BLaER1 treated with 17β-estradiol and CSF1 and Interleukin-3, amounts not matched to agents 10 nM and 100 nM (cell line): ENCODE data around the gene KAT7.
A peak's percentile ranks its signal among the peaks of the same experiment; 100 is the strongest.
"Not testable (repeated sequence)": the region's sequence is repeated elsewhere in the genome, so short reads cannot be mapped to it uniquely, and the experiment has no call there.

Experiments
- H3K27ac ChIP-seq, 11 experiments: shearing (Covaris generic); formaldehyde crosslinking; 2 replicates each; pipeline ENCODE4 v1.8.1; 2022
- H3K27me3 ChIP-seq, 11 experiments: shearing (Covaris generic); formaldehyde crosslinking; 2 replicates each; pipeline ENCODE4 v1.8.1; 2022
- H3K36me3 ChIP-seq, 11 experiments: shearing (Covaris generic); formaldehyde crosslinking; 2 replicates each; pipeline ENCODE4 v1.8.1; 2022
- H3K4me1 ChIP-seq, 10 experiments: shearing (Covaris generic); formaldehyde crosslinking; 2 replicates each; pipeline ENCODE4 v1.8.1; 2022
- H3K4me2 ChIP-seq, 11 experiments: shearing (Covaris generic); formaldehyde crosslinking; 2 replicates each; pipeline ENCODE4 v1.8.1; 2022
- H3K4me3 ChIP-seq, 10 experiments: shearing (Covaris generic); formaldehyde crosslinking; 2 replicates each; pipeline ENCODE4 v1.8.1; 2022
- H3K9ac ChIP-seq, 11 experiments: shearing (Covaris generic); formaldehyde crosslinking; 2 replicates each; pipeline ENCODE4 v1.8.1; 2022
- H3K9me3 ChIP-seq, 11 experiments: shearing (Covaris generic); formaldehyde crosslinking; replicated peaks in 1 of 11; 2 replicates each; pipeline ENCODE4 v1.8.1; 2022
- H4K20me1 ChIP-seq, 11 experiments: shearing (Covaris generic); formaldehyde crosslinking; 2 replicates each; pipeline ENCODE4 v1.8.1; 2022
- Cebpa-rat ChIP-seq, 11 experiments: shearing (Covaris generic); IDR thresholded peaks; 2 replicates each; pipeline ENCODE4 v1.8.1; 2022

KAT7 gene

DNA sequence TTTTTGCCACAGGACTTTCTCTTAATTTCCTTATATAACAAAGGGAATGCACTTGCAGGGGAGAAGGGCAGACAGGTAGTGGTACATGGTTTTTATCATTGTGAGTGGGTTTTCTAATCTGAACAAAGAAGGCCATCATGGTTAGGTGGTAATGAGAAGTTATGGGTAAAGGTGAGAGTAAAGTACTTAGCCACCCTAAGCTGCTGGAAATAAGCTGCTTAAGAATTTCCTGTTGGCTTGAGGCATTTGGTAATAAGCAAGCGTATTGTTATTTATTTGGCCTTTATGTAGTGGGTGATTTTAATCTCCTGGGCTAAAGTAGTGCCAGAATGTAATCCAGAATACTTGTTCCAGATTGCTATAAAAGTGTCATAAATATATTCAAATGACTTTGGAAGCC lies 32.3 kb downstream of the KAT7 start:
- Histone ChIP-seq H3K36me3 (peaks cover 99 to 100% (median 100%) of the 10 kb centered on the region in 11 experiments), H3K4me2 (peak overlapping the region in 2 of 11 experiments; percentile 7 to 70; a peak in 1 of 22 replicates), H3K4me3 (no peak overlapping the region), H4K20me1 (peaks cover 0 to 17% (median 0%) of the 10 kb centered on the region in 11 experiments; a peak in 4 of 22 replicates), H3K9me3 (no peaks in the 10 kb centered on the region), H3K27ac (no peak overlapping the region; a peak in 1 of 22 replicates), H3K4me1 (peaks cover 19 to 97% (median 49%) of the 10 kb centered on the region in 10 experiments), H3K27me3 (no peaks in the 10 kb centered on the region), H3K9ac (no peak overlapping the region)
- no peak for TF ChIP-seq Cebpa-rat (IDR thresholded peaks at IDR 0.05)

DNA sequence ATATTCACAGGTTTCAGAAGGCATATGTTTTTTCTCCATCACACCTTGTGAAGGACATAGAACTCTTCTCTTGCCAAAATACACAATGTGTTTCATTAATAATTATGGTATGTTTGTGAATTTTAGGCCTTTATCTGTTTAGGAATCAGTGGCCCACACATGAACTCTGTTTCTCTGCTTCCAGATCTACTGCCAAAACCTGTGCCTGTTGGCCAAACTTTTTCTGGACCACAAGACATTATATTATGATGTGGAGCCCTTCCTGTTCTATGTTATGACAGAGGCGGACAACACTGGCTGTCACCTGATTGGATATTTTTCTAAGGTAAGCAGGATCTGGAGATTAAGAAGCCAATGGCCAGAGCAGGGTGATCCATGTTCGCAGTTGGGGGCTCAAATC lies 33.0 kb downstream of the KAT7 start:
- no peak overlapping the region for H3K9ac ChIP-seq
- peak overlapping the region in 2 of 11 experiments; percentile 62 to 65; a peak in 5 of 22 replicates for H3K27ac ChIP-seq
- peaks cover 19 to 97% (median 46%) of the 10 kb centered on the region in 10 experiments for H3K4me1 ChIP-seq
- H3K9me3 ChIP-seq, result no peaks in the 10 kb centered on the region
- H3K27me3 ChIP-seq, result no peaks in the 10 kb centered on the region
- peaks cover 99 to 100% (median 100%) of the 10 kb centered on the region in 11 experiments for H3K36me3 ChIP-seq
- peaks cover 0 to 15% (median 0%) of the 10 kb centered on the region in 11 experiments; a peak in 4 of 22 replicates for H4K20me1 ChIP-seq
- no peak overlapping the region for H3K4me3 ChIP-seq
- peak overlapping the region in 3 of 11 experiments; percentile 49 to 70 (median 69); a peak in 3 of 22 replicates for H3K4me2 ChIP-seq
- no peak for TF ChIP-seq Cebpa-rat (IDR thresholded peaks at IDR 0.05)

DNA sequence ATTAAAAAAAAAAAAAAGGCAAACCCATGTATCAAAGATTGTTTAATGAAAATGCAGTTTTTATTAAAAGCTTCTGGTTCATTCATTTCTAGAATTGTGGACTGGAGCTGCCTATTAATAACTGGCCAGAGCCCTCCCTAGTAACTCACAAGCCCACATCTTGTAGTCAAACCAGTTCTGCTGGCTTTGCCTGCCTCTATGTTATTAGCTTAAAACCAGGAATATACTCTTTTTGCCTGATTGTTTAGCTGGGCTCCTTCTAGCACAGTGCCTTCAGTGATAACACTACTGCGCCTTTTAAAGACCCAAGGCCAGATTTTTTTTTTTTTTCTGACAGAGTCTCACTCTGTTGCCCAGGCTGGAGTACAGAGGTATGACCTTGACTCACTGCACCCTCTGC lies 33.4 kb downstream of the KAT7 start:
- H3K4me3 ChIP-seq, result no peak overlapping the region
- H3K36me3 ChIP-seq, result peaks cover 99 to 100% (median 100%) of the 10 kb centered on the region in 11 experiments
- H3K9ac ChIP-seq, result peak overlapping the region in 1 of 11 experiments; percentile 25; a peak in 2 of 22 replicates
- H3K4me2 ChIP-seq, result peak overlapping the region in 6 of 11 experiments; percentile 27 to 79 (median 70); a peak in 9 of 22 replicates
- H3K27me3 ChIP-seq, result no peaks in the 10 kb centered on the region
- peak overlapping the region in 6 of 11 experiments; percentile 13 to 65 (median 38); a peak in 9 of 22 replicates for H3K27ac ChIP-seq
- peaks cover 0 to 13% (median 0%) of the 10 kb centered on the region in 11 experiments; a peak in 4 of 22 replicates for H4K20me1 ChIP-seq
- no peaks in the 10 kb centered on the region for H3K9me3 ChIP-seq
- H3K4me1 ChIP-seq, result peaks cover 19 to 97% (median 42%) of the 10 kb centered on the region in 10 experiments
- no peak for TF ChIP-seq Cebpa-rat (IDR thresholded peaks at IDR 0.05)

DNA sequence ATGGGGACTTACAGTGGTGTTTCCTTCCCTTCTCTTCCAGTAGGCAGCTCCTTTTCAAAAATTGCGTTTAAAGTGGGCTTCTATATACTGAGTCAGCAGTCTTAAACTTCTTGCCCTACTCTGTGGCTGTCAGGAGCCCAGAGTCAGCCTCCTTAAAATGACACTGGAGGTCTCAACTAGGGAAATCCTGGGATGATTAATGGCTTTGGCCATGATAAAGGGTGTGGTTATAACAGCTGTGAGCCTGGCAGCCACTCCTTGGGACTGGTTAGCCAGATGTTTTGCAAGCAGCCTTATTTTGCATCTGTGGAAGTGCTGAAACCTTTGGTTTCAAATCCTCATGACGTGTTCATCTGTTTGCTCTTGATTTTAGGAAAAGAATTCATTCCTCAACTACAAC lies 34.3 kb downstream of the KAT7 start:
- Histone ChIP-seq H3K4me2 (peak overlapping the region in 6 of 11 experiments; percentile 27 to 79 (median 70); a peak in 11 of 22 replicates), H3K9ac (peak overlapping the region in 2 of 11 experiments; percentile 5 to 34; a peak in 1 of 22 replicates), H3K27me3 (no peaks in the 10 kb centered on the region)

DNA sequence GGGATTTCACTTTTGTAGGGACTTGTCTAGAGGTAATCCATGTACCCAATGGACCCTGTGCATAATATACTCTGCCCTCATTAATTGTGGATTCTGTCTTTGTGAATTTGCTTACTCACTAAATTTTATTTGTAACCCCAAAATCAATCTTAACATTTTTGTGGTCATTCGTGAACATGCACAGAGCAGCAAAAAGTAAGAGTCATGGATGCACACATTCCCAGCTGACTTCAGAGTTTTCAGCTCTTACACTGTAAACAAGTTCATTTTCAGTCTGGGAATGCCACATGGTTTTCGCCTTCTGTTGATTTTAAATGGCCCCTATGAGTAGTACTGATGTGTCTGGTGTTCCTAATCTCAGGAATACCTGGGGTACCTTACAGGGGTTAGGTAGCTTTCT lies 35.1 kb downstream of the KAT7 start:
- peak overlapping the region in 5 of 11 experiments; percentile 20 to 65 (median 51); a peak in 9 of 22 replicates for H3K27ac ChIP-seq
- H4K20me1 ChIP-seq, result peaks cover 0 to 6% (median 0%) of the 10 kb centered on the region in 11 experiments; a peak in 2 of 22 replicates
- H3K27me3 ChIP-seq, result no peaks in the 10 kb centered on the region
- peaks cover 94 to 100% (median 99%) of the 10 kb centered on the region in 11 experiments for H3K36me3 ChIP-seq
- H3K9me3 ChIP-seq, result no peaks in the 10 kb centered on the region
- H3K9ac ChIP-seq, result peak overlapping the region in 1 of 11 experiments; percentile 34; a peak in 1 of 22 replicates
- H3K4me2 ChIP-seq, result peak overlapping the region in 4 of 11 experiments; percentile 49 to 79 (median 70); a peak in 8 of 22 replicates
- H3K4me1 ChIP-seq, result peaks cover 13 to 97% (median 40%) of the 10 kb centered on the region in 10 experiments
- no peak overlapping the region for H3K4me3 ChIP-seq
- no peak for TF ChIP-seq Cebpa-rat (IDR thresholded peaks at IDR 0.05)

More for the DNA sequence above, 34.3 kb downstream of the KAT7 start:
- Histone ChIP-seq H4K20me1 (peaks cover 0 to 6% (median 0%) of the 10 kb centered on the region in 11 experiments; a peak in 3 of 22 replicates), H3K4me3 (no peak overlapping the region), H3K9me3 (no peaks in the 10 kb centered on the region), H3K4me1 (peaks cover 13 to 97% (median 40%) of the 10 kb centered on the region in 10 experiments), H3K36me3 (peaks cover 99 to 100% (median 100%) of the 10 kb centered on the region in 11 experiments), H3K27ac (peak overlapping the region in 6 of 11 experiments; percentile 13 to 65 (median 50); a peak in 9 of 22 replicates)
- TF ChIP-seq Cebpa-rat (IDR thresholded peaks at IDR 0.05), result no peak

DNA sequence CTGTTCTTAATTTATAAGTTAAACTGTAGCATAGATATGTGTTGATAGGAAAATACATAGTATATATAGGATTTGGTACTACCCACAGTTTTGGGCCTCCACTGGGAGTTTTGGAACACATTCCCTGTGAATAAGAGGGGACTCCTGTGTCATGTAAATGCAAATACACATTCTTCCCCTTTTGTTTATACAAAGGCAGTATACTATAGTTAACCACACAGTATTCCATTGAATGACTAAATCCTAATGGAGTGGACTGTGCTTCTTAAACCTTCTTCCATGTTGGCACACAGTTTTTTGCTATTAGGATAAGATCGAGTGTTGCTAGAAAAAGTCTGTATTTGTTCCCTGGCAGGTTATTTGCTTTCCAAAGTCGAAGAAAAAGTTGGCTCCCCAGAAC lies 37.2 kb downstream of the KAT7 start:
- Histone ChIP-seq H4K20me1 (no peaks in the 10 kb centered on the region; a peak in 1 of 22 replicates), H3K36me3 (peaks cover 93 to 100% (median 99%) of the 10 kb centered on the region in 11 experiments), H3K4me3 (no peak overlapping the region), H3K27ac (no peak overlapping the region), H3K4me2 (0 out of 22 replicates have a peak overlapping the region, but pooled peaks of 1 of the 11 experiments have one; percentile 23), H3K4me1 (peaks cover 14 to 99% (median 46%) of the 10 kb centered on the region in 10 experiments; a peak in 19 of 20 replicates), H3K27me3 (no peaks in the 10 kb centered on the region), H3K9ac (no peak overlapping the region), H3K9me3 (no peaks in the 10 kb centered on the region; a peak in 1 of 22 replicates)
- TF ChIP-seq Cebpa-rat (IDR thresholded peaks at IDR 0.05), result no peak

DNA sequence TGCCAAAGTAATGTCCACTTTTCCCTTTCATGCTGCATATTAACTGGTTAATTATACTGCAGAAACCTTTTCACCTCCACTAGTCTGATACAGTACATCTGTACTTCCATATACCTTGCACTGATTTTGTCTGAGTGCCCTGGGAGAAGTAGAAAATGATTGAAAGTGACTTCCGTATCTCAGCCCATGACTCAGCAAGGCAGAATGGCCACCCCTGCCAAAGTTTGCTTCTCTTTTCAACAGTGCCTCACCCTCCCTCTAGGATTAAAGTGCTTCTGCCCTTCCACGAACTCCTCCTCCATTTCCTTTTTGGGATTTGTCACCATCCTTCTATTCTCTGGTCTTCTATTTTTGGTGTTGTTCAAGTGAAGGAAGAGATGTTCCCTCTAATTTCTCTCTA lies 39.8 kb downstream of the KAT7 start:
- H3K4me3 ChIP-seq, H3K27me3 ChIP-seq, H3K9me3 ChIP-seq, H4K20me1 ChIP-seq: not testable (repeated sequence)
- Histone ChIP-seq H3K36me3 (peaks cover 74 to 100% (median 99%) of the 10 kb centered on the region in 11 experiments), H3K9ac (0 out of 22 replicates have a peak overlapping the region, but pooled peaks of 1 of the 11 experiments have one; percentile 11), H3K4me1 (peaks cover 28 to 99% (median 53%) of the 10 kb centered on the region in 10 experiments), H3K27ac (peak overlapping the region in 10 of 11 experiments; percentile 31 to 74 (median 57); a peak in 18 of 22 replicates), H3K4me2 (peak overlapping the region in 10 of 11 experiments; percentile 16 to 72 (median 59); a peak in 19 of 22 replicates)

DNA sequence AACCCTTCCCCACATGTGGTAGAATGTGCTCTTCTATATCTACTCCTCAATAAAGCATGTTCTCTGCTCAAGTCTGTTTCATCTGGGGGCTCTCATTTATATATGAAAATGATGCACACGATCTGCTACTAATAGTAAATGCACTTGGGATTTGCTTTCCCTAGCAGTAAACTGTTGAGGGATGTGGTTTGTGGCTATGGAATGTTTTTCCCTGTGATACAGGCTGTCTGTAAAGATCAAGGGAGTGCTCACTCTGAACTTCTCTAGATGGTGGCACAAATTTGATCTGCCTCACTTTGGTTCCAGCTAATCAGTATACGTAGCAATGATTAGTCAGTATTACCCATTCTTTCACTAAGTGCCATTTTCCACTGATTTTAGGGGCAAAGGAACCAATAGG lies 40.5 kb downstream of the KAT7 start:
- no peak for TF ChIP-seq Cebpa-rat (IDR thresholded peaks at IDR 0.05)
- no peaks in the 10 kb centered on the region for H4K20me1 ChIP-seq
- H3K27me3 ChIP-seq, result no peaks in the 10 kb centered on the region
- H3K4me1 ChIP-seq, result peaks cover 31 to 99% (median 58%) of the 10 kb centered on the region in 10 experiments
- H3K27ac ChIP-seq, result peak overlapping the region in 10 of 11 experiments; percentile 31 to 74 (median 57); a peak in 18 of 22 replicates
- H3K9me3 ChIP-seq, result peaks cover 0 to 11% (median 3%) of the 10 kb centered on the region in 11 experiments; a peak in 8 of 22 replicates
- H3K4me3 ChIP-seq, result no peak overlapping the region
- H3K4me2 ChIP-seq, result peak overlapping the region; percentile 5 to 72 (median 53); a peak in 20 of 22 replicates
- H3K9ac ChIP-seq, result peak overlapping the region in 3 of 11 experiments; percentile 11 to 20 (median 17); a peak in 2 of 22 replicates
- H3K36me3 ChIP-seq, result peaks cover 68 to 100% (median 99%) of the 10 kb centered on the region in 11 experiments

DNA sequence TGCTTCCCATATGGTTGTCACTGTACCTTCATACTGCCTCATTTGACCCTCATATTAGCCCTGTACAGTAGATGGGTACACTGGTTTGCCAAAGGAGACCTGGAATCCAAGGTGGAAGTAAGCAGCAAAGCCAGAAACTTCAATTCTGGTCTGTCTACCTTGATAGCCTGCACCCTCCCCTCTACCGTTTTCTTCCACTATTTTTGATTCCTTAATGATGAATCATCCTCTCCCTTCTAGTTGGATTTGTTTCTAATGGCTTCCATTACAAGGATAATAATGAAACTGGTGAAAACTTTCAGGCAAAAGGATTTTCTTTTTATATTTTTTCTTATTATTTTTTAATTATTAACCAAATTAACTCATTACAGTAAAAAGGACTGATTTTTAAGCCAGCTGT lies 42.1 kb downstream of the KAT7 start:
- H3K9me3 ChIP-seq, result peaks cover 0 to 17% (median 9%) of the 10 kb centered on the region in 11 experiments; a peak in 10 of 22 replicates
- no peak overlapping the region for H3K4me3 ChIP-seq
- H3K27ac ChIP-seq, result peak overlapping the region in 2 of 11 experiments; percentile 6 to 30; a peak in 1 of 22 replicates
- no peaks in the 10 kb centered on the region for H3K27me3 ChIP-seq
- H3K4me1 ChIP-seq, result peaks cover 46 to 100% (median 74%) of the 10 kb centered on the region in 10 experiments
- H3K36me3 ChIP-seq, result peaks cover 60 to 96% (median 92%) of the 10 kb centered on the region in 11 experiments
- TF ChIP-seq Cebpa-rat (IDR thresholded peaks at IDR 0.05), result no peak
- no peak overlapping the region for H3K9ac ChIP-seq
- no peaks in the 10 kb centered on the region for H4K20me1 ChIP-seq
- H3K4me2 ChIP-seq, result peak overlapping the region in 3 of 11 experiments; percentile 5 to 81 (median 78); a peak in 2 of 22 replicates
